ENCODE measurements around the gene SEPTIN5. TPM values are rescaled to one million over a fixed set of nuclear protein-coding genes. Genes with fewer than 3 reads are reported as not detected.

Gene SEPTIN5
- polyA plus RNA-seq, 2 of the 4 experiments (the other 2 are of a cell fraction), result 4.6 to 12.6 TPM

DNA sequence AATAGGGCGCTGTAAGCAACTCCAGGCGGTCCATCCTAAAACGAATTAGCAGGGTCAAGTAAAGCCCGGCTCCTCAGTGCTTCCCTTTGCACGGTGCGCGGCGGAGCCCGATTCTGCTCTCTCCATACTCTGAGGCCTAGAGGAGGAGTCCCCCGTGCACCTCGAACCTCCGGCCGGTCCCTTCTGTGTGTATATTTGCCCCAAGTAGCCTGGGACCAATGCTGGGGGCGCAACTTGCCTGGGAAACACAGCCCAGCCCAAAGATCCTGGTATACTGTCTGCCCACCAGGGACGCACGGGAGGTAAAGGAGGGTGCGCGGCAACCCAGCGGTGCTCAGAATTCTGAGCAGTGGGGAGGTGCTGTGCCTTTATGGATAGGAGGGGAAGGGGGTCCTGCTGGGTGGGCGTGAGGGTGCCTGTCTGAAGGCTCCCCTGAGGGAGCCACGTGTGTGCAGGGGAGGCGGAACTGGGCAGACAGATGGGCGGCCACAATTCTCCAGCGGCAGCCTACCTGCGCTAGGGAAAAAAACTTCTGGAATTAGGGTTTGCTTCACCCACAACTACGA is 41.5 kb downstream of the SEPTIN5 start:
- POLR2A ChIA-PET, result no interaction called here
- no peak for FAIRE-seq
- H3K4me2 ChIP-seq, result no peak overlapping the region

DNA sequence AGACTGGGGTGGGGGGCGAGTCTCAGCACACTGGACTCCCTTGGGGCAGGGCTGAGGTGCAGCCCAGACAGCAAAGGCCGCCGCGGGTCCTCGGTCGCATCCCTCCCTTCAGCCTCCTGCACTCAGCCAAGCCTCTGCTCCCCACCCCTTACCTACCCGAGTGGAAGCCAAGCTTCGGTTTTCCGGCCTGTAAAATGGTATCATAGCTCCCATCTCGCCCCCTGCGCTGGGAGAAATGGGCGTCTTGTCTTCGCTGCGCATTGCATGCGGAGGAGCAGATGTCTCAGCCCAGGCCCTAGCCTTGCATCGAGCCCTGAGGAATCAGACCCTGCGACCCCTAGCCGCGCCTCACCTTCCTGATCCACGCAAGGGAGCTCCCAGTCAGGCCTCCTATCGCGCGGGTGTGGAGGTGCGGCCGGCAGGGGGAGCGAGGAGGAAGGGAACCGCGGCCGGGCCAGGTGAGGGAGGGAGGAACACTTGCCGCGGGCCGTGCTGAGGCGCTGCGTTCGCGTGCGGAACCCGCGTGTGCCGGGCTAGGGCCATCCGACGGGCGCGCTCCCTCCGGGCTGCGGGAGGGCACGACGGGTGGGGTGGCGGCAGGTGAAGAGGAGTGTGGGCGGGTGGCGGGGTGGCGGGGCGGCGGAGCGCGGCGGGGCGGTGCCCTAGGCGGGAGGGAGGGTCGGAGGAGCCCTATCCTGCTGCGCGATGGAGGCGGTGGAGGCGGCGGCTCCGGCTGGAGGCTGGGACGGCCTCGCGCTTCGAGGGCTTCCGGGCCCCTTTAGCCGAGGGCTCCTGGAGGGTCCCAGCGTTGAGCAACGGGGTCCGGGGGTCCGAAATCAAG is 42.2 kb downstream of the SEPTIN5 start:
- H3K27ac ChIP-seq, result peak overlapping the region; percentile 63 to 85; a peak in 5 of 6 replicates
- POLR2A ChIA-PET, result no interaction called here

More for the DNA sequence above, 41.5 kb downstream of the SEPTIN5 start:
- Histone ChIP-seq H3K4me1 (peaks cover 13% of the 10 kb centered on the region), H3K27ac (no peak overlapping the region), H3K4me3 (no peak overlapping the region), H3K9me3 (no peaks in the 10 kb centered on the region)
- TF ChIP-seq, protein P1, sequence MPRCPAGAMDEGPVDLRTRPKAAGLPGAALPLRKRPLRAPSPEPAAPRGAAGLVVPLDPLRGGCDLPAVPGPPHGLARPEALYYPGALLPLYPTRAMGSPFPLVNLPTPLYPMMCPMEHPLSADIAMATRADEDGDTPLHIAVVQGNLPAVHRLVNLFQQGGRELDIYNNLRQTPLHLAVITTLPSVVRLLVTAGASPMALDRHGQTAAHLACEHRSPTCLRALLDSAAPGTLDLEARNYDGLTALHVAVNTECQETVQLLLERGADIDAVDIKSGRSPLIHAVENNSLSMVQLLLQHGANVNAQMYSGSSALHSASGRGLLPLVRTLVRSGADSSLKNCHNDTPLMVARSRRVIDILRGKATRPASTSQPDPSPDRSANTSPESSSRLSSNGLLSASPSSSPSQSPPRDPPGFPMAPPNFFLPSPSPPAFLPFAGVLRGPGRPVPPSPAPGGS (IDR thresholded peaks at IDR 0.05), result no peak
- no peak for TF ChIP-seq EP300 (IDR thresholded peaks at IDR 0.05)
- no peak for TF ChIP-seq HOXB13 (CRISPR knock-in tag; IDR thresholded peaks at IDR 0.05; ENCODE audit: low read depth)
- no peak for TF ChIP-seq CEBPB (IDR thresholded peaks at IDR 0.05)
- no peak for TF ChIP-seq RFX5 (IDR thresholded peaks at IDR 0.05)
- DNase-seq (ENCODE audit: low read depth in 1 of 2, low spot score in 1 of 2), result no peak
- CTCF ChIA-PET, result interaction anchor here (0.6 to 6.2 kb wide), 26 partner anchors 9 to 250 kb away, joined by 3 to 62 read pairs (median 4); partner anchors contain the start of genes GNB1L and RTL10
- no peak for ATAC-seq
- WGBS (ENCODE audit: missing lambda C conversion rate), result 89% methylated on average over 19 of the region's 26 CpGs

More for the DNA sequence above, 42.2 kb downstream of the SEPTIN5 start:
- Histone ChIP-seq H3K4me2 (peak overlapping the region; percentile 81), H3K4me3 (peak overlapping the region; percentile 42), H3K9me3 (no peaks in the 10 kb centered on the region), H3K4me1 (peaks cover 6% of the 10 kb centered on the region)
- FAIRE-seq (no peak), ATAC-seq (peak; percentile 72 to 81), DNase-seq (ENCODE audit: low read depth in 1 of 2, low spot score in 1 of 2) (peak; percentile 54 to 72)
- WGBS (ENCODE audit: missing lambda C conversion rate), result 77% methylated on average over 17 of the region's 76 CpGs
- CTCF ChIA-PET, result interaction anchor here (0.6 to 6.2 kb wide), 27 partner anchors 10 to 250 kb away, joined by 3 to 62 read pairs (median 4); partner anchors contain the start of genes GNB1L and RTL10
- TF ChIP-seq, protein P2, sequence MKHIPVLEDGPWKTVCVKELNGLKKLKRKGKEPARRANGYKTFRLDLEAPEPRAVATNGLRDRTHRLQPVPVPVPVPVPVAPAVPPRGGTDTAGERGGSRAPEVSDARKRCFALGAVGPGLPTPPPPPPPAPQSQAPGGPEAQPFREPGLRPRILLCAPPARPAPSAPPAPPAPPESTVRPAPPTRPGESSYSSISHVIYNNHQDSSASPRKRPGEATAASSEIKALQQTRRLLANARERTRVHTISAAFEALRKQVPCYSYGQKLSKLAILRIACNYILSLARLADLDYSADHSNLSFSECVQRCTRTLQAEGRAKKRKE (CRISPR knock-in tag; IDR thresholded peaks at IDR 0.05; ENCODE audit: low read depth), result no peak
- TF ChIP-seq RAD21 (conservative IDR thresholded peaks at IDR 0.05 in 1 of 2, IDR thresholded peaks at IDR 0.05 in 1 of 2), result peak; percentile 47 to 58
- no peak for TF ChIP-seq EHMT2 (IDR thresholded peaks at IDR 0.05; ENCODE audit: low read depth)
- TF ChIP-seq, protein P3, sequence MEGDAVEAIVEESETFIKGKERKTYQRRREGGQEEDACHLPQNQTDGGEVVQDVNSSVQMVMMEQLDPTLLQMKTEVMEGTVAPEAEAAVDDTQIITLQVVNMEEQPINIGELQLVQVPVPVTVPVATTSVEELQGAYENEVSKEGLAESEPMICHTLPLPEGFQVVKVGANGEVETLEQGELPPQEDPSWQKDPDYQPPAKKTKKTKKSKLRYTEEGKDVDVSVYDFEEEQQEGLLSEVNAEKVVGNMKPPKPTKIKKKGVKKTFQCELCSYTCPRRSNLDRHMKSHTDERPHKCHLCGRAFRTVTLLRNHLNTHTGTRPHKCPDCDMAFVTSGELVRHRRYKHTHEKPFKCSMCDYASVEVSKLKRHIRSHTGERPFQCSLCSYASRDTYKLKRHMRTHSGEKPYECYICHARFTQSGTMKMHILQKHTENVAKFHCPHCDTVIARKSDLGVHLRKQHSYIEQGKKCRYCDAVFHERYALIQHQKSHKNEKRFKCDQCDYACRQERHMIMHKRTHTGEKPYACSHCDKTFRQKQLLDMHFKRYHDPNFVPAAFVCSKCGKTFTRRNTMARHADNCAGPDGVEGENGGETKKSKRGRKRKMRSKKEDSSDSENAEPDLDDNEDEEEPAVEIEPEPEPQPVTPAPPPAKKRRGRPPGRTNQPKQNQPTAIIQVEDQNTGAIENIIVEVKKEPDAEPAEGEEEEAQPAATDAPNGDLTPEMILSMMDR (IDR thresholded peaks at IDR 0.05), result peak; percentile 37
- TF ChIP-seq, protein P4, sequence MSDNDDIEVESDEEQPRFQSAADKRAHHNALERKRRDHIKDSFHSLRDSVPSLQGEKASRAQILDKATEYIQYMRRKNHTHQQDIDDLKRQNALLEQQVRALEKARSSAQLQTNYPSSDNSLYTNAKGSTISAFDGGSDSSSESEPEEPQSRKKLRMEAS (IDR thresholded peaks at IDR 0.05), result peak; percentile 39; the same call in 1 of the 2 replicates
- TF ChIP-seq PHF8 (IDR thresholded peaks at IDR 0.05; ENCODE audit: borderline replicate concordance, low read depth), result no peak
- no peak for TF ChIP-seq POLR2AphosphoS2 (conservative IDR thresholded peaks at IDR 0.05; ENCODE audit: low read length)
- TF ChIP-seq HOXB5 (CRISPR knock-in tag; IDR thresholded peaks at IDR 0.05), result no peak
- TF ChIP-seq CBX2 (IDR thresholded peaks at IDR 0.05; ENCODE audit: borderline replicate concordance, low read depth), result no peak
- no peak for TF ChIP-seq ESRRA (IDR thresholded peaks at IDR 0.05; ENCODE audit: borderline replicate concordance, low read length)
- peak; percentile 67 for TF ChIP-seq SMC3 (IDR thresholded peaks at IDR 0.05)
- no peak for TF ChIP-seq MYC (IDR thresholded peaks at IDR 0.05; ENCODE audit: borderline replicate concordance, low read length)
- TF ChIP-seq CBX8 (IDR thresholded peaks at IDR 0.05), result no peak
- TF ChIP-seq ZFP36 (IDR thresholded peaks at IDR 0.05; ENCODE audit: borderline replicate concordance, partially characterized antibody), result no peak

All from A549 (cell line).